ENCODE measurements around the gene PCNT. TPM values are rescaled to one million over a fixed set of nuclear protein-coding genes. Genes with fewer than 3 reads are reported as not detected.
A peak's percentile ranks its signal among the peaks of the same experiment; 100 is the strongest.

PCNT gene
- total RNA-seq, 5 donors from 2014 or later (not counting 1 experiment from before 2014, with no cell fraction given), result 52.8 to 65.0 (median 58.6) TPM

GRCh38 chr21:46427516-46427915 lies 103.6 kb downstream of the PCNT start:
- Histone ChIP-seq H3K36me3 (ENCODE audit: control insufficient read depth in 2 of 2, extremely low read depth in 1 of 2, insufficient read depth in 1 of 2, low read length in 1 of 2) (peaks cover 9 to 35% of the 10 kb centered on the region in 2 donors), H3K4me1 (ENCODE audit: control insufficient read depth in 1 of 2, extremely low read depth in 1 of 2, insufficient read depth in 2 of 2, low read length in 2 of 2) (peaks cover 13 to 42% of the 10 kb centered on the region in 2 experiments), H3K27me3 (replicated peaks in 1 of 2; ENCODE audit: control insufficient read depth in 2 of 2, extremely low read depth in 1 of 2, insufficient read depth in 2 of 2, low read length in 1 of 2) (no peaks in the 10 kb centered on the region), H3K4me3 (ENCODE audit: control insufficient read depth in 1 of 2, extremely low read depth in 1 of 2, low read length in 1 of 2) (no peak overlapping the region), H3K27ac (ENCODE audit: low read length) (no peak overlapping the region), H3K9me3 (no peaks in the 10 kb centered on the region)
- H3K27ac Mint-ChIP-seq, result peak overlapping the region in 1 of 2 donors; percentile 77
- POLR2A ChIA-PET, result no interaction called here
- peaks cover 22 to 27% (median 26%) of the 10 kb centered on the region in 3 donors for H3K4me1 Mint-ChIP-seq
- no peaks in the 10 kb centered on the region for H3K27me3 Mint-ChIP-seq
- ATAC-seq (replicated peaks in 1 of 4) (no peak), DNase-seq (no peak)
- H3K4me3 Mint-ChIP-seq, result no peak overlapping the region
- peaks cover 29% of the 10 kb centered on the region for H3K36me3 Mint-ChIP-seq
- CTCF ChIA-PET, result no interaction called here
- 93% methylated on average over 9 of the region's 14 CpGs for WGBS (ENCODE audit: insufficient coverage)
- H3K9me3 Mint-ChIP-seq, result no peaks in the 10 kb centered on the region

GRCh38 chr21:46428286-46428685 lies 104.3 kb downstream of the PCNT start:
- DNase-seq (no peak), ATAC-seq (replicated peaks in 1 of 4) (no peak)
- ChIA-PET CTCF (no interaction called here), POLR2A (no interaction called here)
- 96% methylated on average over 23 of the region's 23 CpGs for WGBS (ENCODE audit: insufficient coverage)
- Histone ChIP-seq H3K4me1 (ENCODE audit: control insufficient read depth in 1 of 2, extremely low read depth in 1 of 2, insufficient read depth in 2 of 2, low read length in 2 of 2) (peaks cover 5 to 34% of the 10 kb centered on the region in 2 experiments), H3K27ac (ENCODE audit: low read length) (no peak overlapping the region), H3K9me3 (no peaks in the 10 kb centered on the region), H3K27me3 (replicated peaks in 1 of 2; ENCODE audit: control insufficient read depth in 2 of 2, extremely low read depth in 1 of 2, insufficient read depth in 2 of 2, low read length in 1 of 2) (no peaks in the 10 kb centered on the region), H3K4me3 (ENCODE audit: control insufficient read depth in 1 of 2, extremely low read depth in 1 of 2, low read length in 1 of 2) (no peak overlapping the region), H3K36me3 (ENCODE audit: control insufficient read depth in 2 of 2, extremely low read depth in 1 of 2, insufficient read depth in 1 of 2, low read length in 1 of 2) (peaks cover 13 to 33% of the 10 kb centered on the region in 2 donors)
- Mint-ChIP-seq H3K27me3 (no peaks in the 10 kb centered on the region), H3K9me3 (no peaks in the 10 kb centered on the region), H3K4me3 (no peak overlapping the region), H3K4me1 (peaks cover 19 to 27% (median 23%) of the 10 kb centered on the region in 3 donors), H3K27ac (no peak overlapping the region), H3K36me3 (peaks cover 29% of the 10 kb centered on the region)

GRCh38 chr21:46428987-46429710 lies 105.2 kb downstream of the PCNT start:
- H3K27ac ChIP-seq (ENCODE audit: low read length), result no peak overlapping the region
- Mint-ChIP-seq H3K4me1 (peaks cover 13 to 22% (median 19%) of the 10 kb centered on the region in 3 donors), H3K36me3 (peaks cover 29% of the 10 kb centered on the region), H3K9me3 (no peaks in the 10 kb centered on the region), H3K27ac (no peak overlapping the region), H3K27me3 (no peaks in the 10 kb centered on the region), H3K4me3 (no peak overlapping the region)
- ATAC-seq (replicated peaks in 1 of 4) (no peak), DNase-seq (no peak)
- WGBS (ENCODE audit: insufficient coverage), result 96% methylated on average over 44 of the region's 44 CpGs
- POLR2A ChIA-PET, result no interaction called here
- H3K4me1 ChIP-seq (ENCODE audit: control insufficient read depth in 1 of 2, extremely low read depth in 1 of 2, insufficient read depth in 2 of 2, low read length in 2 of 2), result peaks cover 2 to 27% of the 10 kb centered on the region in 2 experiments
- H3K4me3 ChIP-seq (ENCODE audit: control insufficient read depth in 1 of 2, extremely low read depth in 1 of 2, low read length in 1 of 2), result no peak overlapping the region
- H3K27me3 ChIP-seq (replicated peaks in 1 of 2; ENCODE audit: control insufficient read depth in 2 of 2, extremely low read depth in 1 of 2, insufficient read depth in 2 of 2, low read length in 1 of 2), result no peaks in the 10 kb centered on the region
- peaks cover 13 to 36% of the 10 kb centered on the region in 2 donors for H3K36me3 ChIP-seq (ENCODE audit: control insufficient read depth in 2 of 2, extremely low read depth in 1 of 2, insufficient read depth in 1 of 2, low read length in 1 of 2)
- no peaks in the 10 kb centered on the region for H3K9me3 ChIP-seq
- CTCF ChIA-PET, result no interaction called here

- ChIA-PET POLR2A (no interaction called here), CTCF (no interaction called here)
- H3K4me3 Mint-ChIP-seq, result no peak overlapping the region
- Histone ChIP-seq H3K27ac (ENCODE audit: low read length) (no peak overlapping the region), H3K4me3 (ENCODE audit: control insufficient read depth in 1 of 2, extremely low read depth in 1 of 2, low read length in 1 of 2) (no peak overlapping the region), H3K36me3 (ENCODE audit: control insufficient read depth in 2 of 2, extremely low read depth in 1 of 2, insufficient read depth in 1 of 2, low read length in 1 of 2) (peaks cover 13 to 44% of the 10 kb centered on the region in 2 donors), H3K27me3 (replicated peaks in 1 of 2; ENCODE audit: control insufficient read depth in 2 of 2, extremely low read depth in 1 of 2, insufficient read depth in 2 of 2, low read length in 1 of 2) (no peaks in the 10 kb centered on the region), H3K9me3 (no peaks in the 10 kb centered on the region), H3K4me1 (ENCODE audit: control insufficient read depth in 1 of 2, extremely low read depth in 1 of 2, insufficient read depth in 2 of 2, low read length in 2 of 2) (peaks cover 2 to 21% of the 10 kb centered on the region in 2 experiments)
- no peaks in the 10 kb centered on the region for H3K27me3 Mint-ChIP-seq
- WGBS (ENCODE audit: insufficient coverage), result 94% methylated on average over 22 of the region's 31 CpGs
- peaks cover 5 to 13% (median 13%) of the 10 kb centered on the region in 3 donors for H3K4me1 Mint-ChIP-seq
- DNase-seq (no peak), ATAC-seq (replicated peaks in 1 of 4) (no peak)
- no peaks in the 10 kb centered on the region for H3K9me3 Mint-ChIP-seq
- peaks cover 29% of the 10 kb centered on the region for H3K36me3 Mint-ChIP-seq
- no peak overlapping the region for H3K27ac Mint-ChIP-seq
Observed at GRCh38 chr21:46429754-46430681, 106.1 kb downstream of the PCNT start.

- 97% methylated on average over 21 of the region's 21 CpGs for WGBS (ENCODE audit: insufficient coverage)
- ChIA-PET POLR2A (no interaction called here), CTCF (no interaction called here)
- Histone ChIP-seq H3K27ac (ENCODE audit: low read length) (no peak overlapping the region), H3K4me3 (ENCODE audit: control insufficient read depth in 1 of 2, extremely low read depth in 1 of 2, low read length in 1 of 2) (no peak overlapping the region), H3K9me3 (no peaks in the 10 kb centered on the region), H3K36me3 (ENCODE audit: control insufficient read depth in 2 of 2, extremely low read depth in 1 of 2, insufficient read depth in 1 of 2, low read length in 1 of 2) (peaks cover 13 to 49% of the 10 kb centered on the region in 2 donors), H3K4me1 (ENCODE audit: control insufficient read depth in 1 of 2, extremely low read depth in 1 of 2, insufficient read depth in 2 of 2, low read length in 2 of 2) (peaks cover 0 to 6% of the 10 kb centered on the region in 2 experiments), H3K27me3 (replicated peaks in 1 of 2; ENCODE audit: control insufficient read depth in 2 of 2, extremely low read depth in 1 of 2, insufficient read depth in 2 of 2, low read length in 1 of 2) (no peaks in the 10 kb centered on the region)
- ATAC-seq (replicated peaks in 1 of 4) (no peak), DNase-seq (no peak)
- Mint-ChIP-seq H3K27ac (peak overlapping the region in 1 of 2 donors; percentile 49), H3K9me3 (no peaks in the 10 kb centered on the region), H3K4me1 (peaks cover 0 to 7% (median 5%) of the 10 kb centered on the region in 3 donors), H3K36me3 (peaks cover 29% of the 10 kb centered on the region), H3K27me3 (no peaks in the 10 kb centered on the region), H3K4me3 (peak overlapping the region in 1 of 3 donors; percentile 23)
Observed at GRCh38 chr21:46431448-46431847, 107.5 kb downstream of the PCNT start.

- peaks cover 13 to 51% of the 10 kb centered on the region in 2 donors for H3K36me3 ChIP-seq (ENCODE audit: control insufficient read depth in 2 of 2, extremely low read depth in 1 of 2, insufficient read depth in 1 of 2, low read length in 1 of 2)
- WGBS (ENCODE audit: insufficient coverage), result 74% methylated on average over 22 of the region's 22 CpGs
- H3K4me1 Mint-ChIP-seq, result peaks cover 0 to 7% (median 5%) of the 10 kb centered on the region in 3 donors
- H3K27me3 Mint-ChIP-seq, result no peaks in the 10 kb centered on the region
- H3K9me3 ChIP-seq, result no peaks in the 10 kb centered on the region
- DNase-seq, result peak in 8 of 35 experiments; percentile 3 to 34 (median 23)
- peak overlapping the region in 1 of 2 donors; percentile 49 for H3K27ac Mint-ChIP-seq
- H3K27me3 ChIP-seq (replicated peaks in 1 of 2; ENCODE audit: control insufficient read depth in 2 of 2, extremely low read depth in 1 of 2, insufficient read depth in 2 of 2, low read length in 1 of 2), result no peaks in the 10 kb centered on the region
- H3K36me3 Mint-ChIP-seq, result peaks cover 29% of the 10 kb centered on the region
- H3K27ac ChIP-seq (ENCODE audit: low read length), result no peak overlapping the region
- ATAC-seq (replicated peaks in 1 of 4), result peak in 2 of 4 experiments; percentile 30 to 55
- no peaks in the 10 kb centered on the region for H3K9me3 Mint-ChIP-seq
- ChIA-PET CTCF (no interaction called here), POLR2A (no interaction called here)
- H3K4me3 Mint-ChIP-seq, result peak overlapping the region in 2 of 3 donors; percentile 23 to 43
- H3K4me1 ChIP-seq (ENCODE audit: control insufficient read depth in 1 of 2, extremely low read depth in 1 of 2, insufficient read depth in 2 of 2, low read length in 2 of 2), result peaks cover 0 to 6% of the 10 kb centered on the region in 2 experiments
- H3K4me3 ChIP-seq (ENCODE audit: control insufficient read depth in 1 of 2, extremely low read depth in 1 of 2, low read length in 1 of 2), result no peak overlapping the region
Observed at GRCh38 chr21:46431884-46432488, 108.0 kb downstream of the PCNT start.

Measured in T-cell (primary cell).